Astrocyte (in vitro differentiated cells and primary cell): ENCODE measurements around the gene TTC27. TPM values are rescaled to one million over a fixed set of nuclear protein-coding genes. Genes with fewer than 3 reads are reported as not detected.

Experiments
- DNase-seq: peaks from one replicate; pipeline ENCODE4 v3.0.0-alpha.2; 2010; ENCODE audit warnings: low read depth
- FAIRE-seq: peaks from 2 replicates; lab custom pipeline; 2011; peaks lifted over from hg19 to GRCh38; lab: Jason Lieb, UNC
- H2AFZ ChIP-seq: 2 replicates; pipeline ENCODE4 v1.6.0; 2012; ENCODE audit warnings: low read depth, low read length, inconsistent platforms
- H3K27ac ChIP-seq: 2 replicates; pipeline ENCODE4 v1.5.1; 2011; ENCODE audit warnings: low read depth, low read length, inconsistent platforms
- H3K27me3 ChIP-seq: 2 replicates; pipeline ENCODE4 v1.6.0; 2011; ENCODE audit warnings: low read length, inconsistent platforms; ENCODE audit not compliant: insufficient read depth
- H3K36me3 ChIP-seq: 2 replicates; pipeline ENCODE4 v1.5.1; 2011; ENCODE audit warnings: low read length, inconsistent platforms; ENCODE audit not compliant: insufficient read depth
- H3K4me1 ChIP-seq: 2 replicates; pipeline ENCODE4 v1.5.1; 2011; ENCODE audit warnings: low read length, inconsistent platforms; ENCODE audit not compliant: insufficient read depth
- H3K4me2 ChIP-seq: 2 replicates; pipeline ENCODE4 v1.6.0; 2012; ENCODE audit warnings: low read length, inconsistent platforms
- H3K4me3 ChIP-seq: 2 replicates; pipeline ENCODE4 v1.5.1; 2011; ENCODE audit warnings: low read depth, mild to moderate bottlenecking, low read length, inconsistent platforms; ENCODE audit not compliant: insufficient read depth
- H3K79me2 ChIP-seq: 2 replicates; pipeline ENCODE4 v1.6.0; 2012; ENCODE audit warnings: mild to moderate bottlenecking, low read length, inconsistent platforms; ENCODE audit not compliant: insufficient read depth
- H3K9ac ChIP-seq: 2 replicates; pipeline ENCODE4 v1.6.0; 2012; ENCODE audit warnings: mild to moderate bottlenecking, low read length, inconsistent platforms
- H3K9me3 ChIP-seq: 2 replicates; pipeline ENCODE4 v1.5.1; 2012; ENCODE audit warnings: low read depth, mild to moderate bottlenecking, low read length, inconsistent platforms; ENCODE audit not compliant: insufficient read depth
- H4K20me1 ChIP-seq: 2 replicates; pipeline ENCODE4 v1.6.0; 2012; ENCODE audit warnings: low read length, inconsistent platforms; ENCODE audit not compliant: insufficient read depth
- H3K27ac Mint-ChIP-seq: one replicate; pipeline ENCODE4 v1.8.0; 2021; ENCODE audit warnings: mild to moderate bottlenecking, mixed read lengths; ENCODE audit not compliant: unreplicated experiment
- H3K27me3 Mint-ChIP-seq: one replicate; pipeline ENCODE4 v1.8.0; 2021; ENCODE audit warnings: low read depth, mixed read lengths; ENCODE audit not compliant: unreplicated experiment
- H3K36me3 Mint-ChIP-seq: one replicate; pipeline ENCODE4 v1.8.0; 2021; ENCODE audit warnings: low read depth, mixed read lengths; ENCODE audit not compliant: unreplicated experiment
- H3K4me1 Mint-ChIP-seq: one replicate; pipeline ENCODE4 v1.8.0; 2021; ENCODE audit warnings: low read depth, mixed read lengths; ENCODE audit not compliant: unreplicated experiment
- H3K4me3 Mint-ChIP-seq: one replicate; pipeline ENCODE4 v1.8.0; 2021; ENCODE audit warnings: mild to moderate bottlenecking, moderate library complexity, mixed read lengths; ENCODE audit not compliant: unreplicated experiment
- H3K9me3 Mint-ChIP-seq: one replicate; pipeline ENCODE4 v1.8.0; 2021; ENCODE audit warnings: mild to moderate bottlenecking, mixed read lengths; ENCODE audit not compliant: unreplicated experiment
- CTCF ChIP-seq: IDR thresholded peaks from 2 replicates; pipeline ENCODE4 v1.5.1; 2011; ENCODE audit warnings: low read depth, mild to moderate bottlenecking, inconsistent platforms, low read length, moderate library complexity; ENCODE audit not compliant: insufficient read depth
- EZH2 ChIP-seq: IDR thresholded peaks from 2 replicates; pipeline ENCODE4 v1.6.1; 2012; ENCODE audit warnings: mild to moderate bottlenecking, low read length, inconsistent platforms; ENCODE audit not compliant: insufficient read depth
- total RNA-seq: library from RNA; stranded (reverse); gene quantifications from 2 replicates; pipeline ENCODE4 v1.2.1, GENCODE V29; 2021

Gene TTC27
- total RNA-seq, 1 donor from 2014 or later = 25.1 TPM

GRCh38 chr2:32701806-32702205 is 74.0 kb downstream of the TTC27 start:
- H3K9me3 Mint-ChIP-seq = no peaks in the 10 kb centered on the region
- peaks cover 5% of the 10 kb centered on the region for H3K4me1 Mint-ChIP-seq
- no peak overlapping the region for H3K9ac ChIP-seq
- FAIRE-seq (no peak), DNase-seq (no peak)
- no peaks in the 10 kb centered on the region for H3K79me2 ChIP-seq
- no peak overlapping the region for H3K4me2 ChIP-seq
- H2AFZ ChIP-seq = no peak overlapping the region
- H3K27me3 ChIP-seq = no peaks in the 10 kb centered on the region
- H3K9me3 ChIP-seq = no peaks in the 10 kb centered on the region
- H3K27ac Mint-ChIP-seq = no peak overlapping the region
- no peaks in the 10 kb centered on the region for H4K20me1 ChIP-seq
- H3K27me3 Mint-ChIP-seq = no peaks in the 10 kb centered on the region
- TF ChIP-seq EZH2 = no peak
- no peak for TF ChIP-seq CTCF
- H3K4me3 ChIP-seq = no peak overlapping the region
- H3K4me1 ChIP-seq = peaks cover 12% of the 10 kb centered on the region
- H3K36me3 ChIP-seq = no peaks in the 10 kb centered on the region
- H3K36me3 Mint-ChIP-seq = peaks cover 10% of the 10 kb centered on the region
- H3K27ac ChIP-seq = no peak overlapping the region
- H3K4me3 Mint-ChIP-seq = no peak overlapping the region

GRCh38 chr2:32702303-32703064 is 74.6 kb downstream of the TTC27 start:
- H3K4me3 ChIP-seq = no peak overlapping the region
- Mint-ChIP-seq H3K9me3 (no peaks in the 10 kb centered on the region), H3K4me1 (peaks cover 1% of the 10 kb centered on the region), H3K4me3 (no peak overlapping the region), H3K36me3 (peaks cover 14% of the 10 kb centered on the region), H3K27ac (no peak overlapping the region), H3K27me3 (no peaks in the 10 kb centered on the region)
- FAIRE-seq (no peak), DNase-seq (no peak)
- no peaks in the 10 kb centered on the region for H3K36me3 ChIP-seq
- no peaks in the 10 kb centered on the region for H3K9me3 ChIP-seq
- no peaks in the 10 kb centered on the region for H3K27me3 ChIP-seq
- no peaks in the 10 kb centered on the region for H4K20me1 ChIP-seq
- H3K4me2 ChIP-seq = no peak overlapping the region
- H3K9ac ChIP-seq = no peak overlapping the region
- peaks cover 5% of the 10 kb centered on the region for H3K4me1 ChIP-seq
- H3K27ac ChIP-seq = no peak overlapping the region
- no peak for TF ChIP-seq EZH2
- TF ChIP-seq CTCF = no peak
- H2AFZ ChIP-seq = no peak overlapping the region
- H3K79me2 ChIP-seq = no peaks in the 10 kb centered on the region
